DND-41 (cell line): ENCODE measurements around the gene TMEM186.
"Not testable (repeated sequence)": the region's sequence is repeated elsewhere in the genome, so short reads cannot be mapped to it uniquely, and the experiment has no call there.

ENCODE experiments used
- ATAC-seq: fragments of 200-7000 bp; cut with Tn5 transposase; 3 replicates; pipeline ENCODE4 v1.9.1; 2021; ENCODE audit warnings: low read depth; ENCODE audit not compliant: insufficient read depth
- DNase-seq: peaks from one replicate; pipeline ENCODE4 v3.0.0-alpha.2; 2020
- H2AFZ ChIP-seq: 2 replicates; pipeline ENCODE4 v1.6.0; 2012; ENCODE audit warnings: low read depth, low read length
- H3K27ac ChIP-seq: 2 replicates; pipeline ENCODE4 v1.5.1; 2012; ENCODE audit warnings: low read length, inconsistent platforms
- H3K27me3 ChIP-seq: fragments of 200-600 bp; sonication (generic); 2 replicates; pipeline ENCODE4 v1.6.0; 2012; ENCODE audit warnings: low read length, mild to moderate bottlenecking, inconsistent platforms; ENCODE audit not compliant: insufficient read depth, poor library complexity
- H3K36me3 ChIP-seq: 2 replicates; pipeline ENCODE4 v1.5.1; 2012; ENCODE audit warnings: low read length, inconsistent platforms; ENCODE audit not compliant: insufficient read depth
- H3K4me1 ChIP-seq: 2 replicates; pipeline ENCODE4 v1.5.1; 2012; ENCODE audit warnings: mild to moderate bottlenecking, low read length; ENCODE audit not compliant: insufficient read depth
- H3K4me2 ChIP-seq: 2 replicates; pipeline ENCODE4 v1.6.0; 2012; ENCODE audit warnings: mild to moderate bottlenecking, moderate library complexity, low read length, inconsistent platforms; ENCODE audit not compliant: insufficient read depth
- H3K4me3 ChIP-seq, 2 experiments: fragments of 200-600 bp in 1 of 2; shearing (Covaris generic) in 1 of 2; 2 replicates each; pipeline ENCODE4 v1.5.1; 2012 to 2016; ENCODE audit warnings: inconsistent platforms in 2 of 2, low read length in 2 of 2, mild to moderate bottlenecking in 2 of 2, low read depth in 1 of 2, moderate library complexity in 1 of 2
- H3K79me2 ChIP-seq: 2 replicates; pipeline ENCODE4 v1.6.0; 2012; ENCODE audit warnings: low read length, inconsistent platforms; ENCODE audit not compliant: insufficient read depth
- H3K9ac ChIP-seq: 2 replicates; pipeline ENCODE4 v1.6.0; 2012; ENCODE audit warnings: low read depth, mild to moderate bottlenecking, inconsistent platforms, low read length, moderate library complexity
- H3K9me3 ChIP-seq: 2 replicates; pipeline ENCODE4 v1.5.1; 2012; ENCODE audit warnings: low read length, moderate library complexity, mild to moderate bottlenecking, inconsistent platforms; ENCODE audit not compliant: insufficient read depth, severe bottlenecking
- H4K20me1 ChIP-seq: 2 replicates; pipeline ENCODE4 v1.6.0; 2012; ENCODE audit warnings: low read length; ENCODE audit not compliant: insufficient read depth
- EZH2 ChIP-seq: IDR thresholded peaks from 3 replicates; pipeline ENCODE4 v1.6.1; 2012; ENCODE audit warnings: borderline replicate concordance, low read depth, mild to moderate bottlenecking, moderate library complexity, low read length, inconsistent platforms; ENCODE audit not compliant: severe bottlenecking
- TF ChIP-seq, protein P1 (sequence below): IDR thresholded peaks from 2 replicates; pipeline ENCODE4 v1.5.1; 2012; ENCODE audit warnings: borderline replicate concordance, low read length, moderate library complexity, mild to moderate bottlenecking; ENCODE audit not compliant: poor library complexity, severe bottlenecking; ENCODE audit errors: extremely low read depth

The TMEM186 gene

DNA sequence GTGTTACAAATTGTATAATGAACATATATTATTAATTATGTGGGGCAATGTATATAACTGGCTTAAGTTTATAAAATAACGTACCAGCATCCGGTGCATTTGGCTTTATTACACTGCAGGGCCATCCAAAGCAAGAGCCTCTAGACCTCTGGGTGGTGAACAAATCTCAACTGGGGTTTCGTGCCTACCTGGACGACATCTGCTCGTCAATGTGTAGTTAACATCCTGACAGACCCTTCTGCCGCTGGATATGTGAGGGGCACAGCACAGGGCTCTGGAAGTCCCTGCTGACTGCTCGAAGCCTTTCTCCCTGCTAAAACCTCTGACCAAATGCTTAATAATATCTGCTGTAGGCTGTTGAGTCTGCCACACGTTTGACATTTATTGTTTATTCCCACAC lies 2.3 kb downstream of the TMEM186 start:
- no peak overlapping the region for H2AFZ ChIP-seq
- H3K9me3 ChIP-seq, result no peaks in the 10 kb centered on the region
- peak overlapping the region; percentile 95 for H3K27ac ChIP-seq
- H3K9ac ChIP-seq, result peak overlapping the region; percentile 81
- peaks cover 15% of the 10 kb centered on the region for H3K36me3 ChIP-seq
- peaks cover 92% of the 10 kb centered on the region for H3K79me2 ChIP-seq
- TF ChIP-seq EZH2, result no peak
- TF ChIP-seq, protein P1, sequence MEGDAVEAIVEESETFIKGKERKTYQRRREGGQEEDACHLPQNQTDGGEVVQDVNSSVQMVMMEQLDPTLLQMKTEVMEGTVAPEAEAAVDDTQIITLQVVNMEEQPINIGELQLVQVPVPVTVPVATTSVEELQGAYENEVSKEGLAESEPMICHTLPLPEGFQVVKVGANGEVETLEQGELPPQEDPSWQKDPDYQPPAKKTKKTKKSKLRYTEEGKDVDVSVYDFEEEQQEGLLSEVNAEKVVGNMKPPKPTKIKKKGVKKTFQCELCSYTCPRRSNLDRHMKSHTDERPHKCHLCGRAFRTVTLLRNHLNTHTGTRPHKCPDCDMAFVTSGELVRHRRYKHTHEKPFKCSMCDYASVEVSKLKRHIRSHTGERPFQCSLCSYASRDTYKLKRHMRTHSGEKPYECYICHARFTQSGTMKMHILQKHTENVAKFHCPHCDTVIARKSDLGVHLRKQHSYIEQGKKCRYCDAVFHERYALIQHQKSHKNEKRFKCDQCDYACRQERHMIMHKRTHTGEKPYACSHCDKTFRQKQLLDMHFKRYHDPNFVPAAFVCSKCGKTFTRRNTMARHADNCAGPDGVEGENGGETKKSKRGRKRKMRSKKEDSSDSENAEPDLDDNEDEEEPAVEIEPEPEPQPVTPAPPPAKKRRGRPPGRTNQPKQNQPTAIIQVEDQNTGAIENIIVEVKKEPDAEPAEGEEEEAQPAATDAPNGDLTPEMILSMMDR, result no peak
- ATAC-seq (no peak), DNase-seq (peak; percentile 43)
- peak overlapping the region; percentile 89 for H3K4me2 ChIP-seq
- H4K20me1 ChIP-seq, result peaks cover 11% of the 10 kb centered on the region; the same call in 1 of the 2 replicates
- H3K4me1 ChIP-seq, result peaks cover 75% of the 10 kb centered on the region
- H3K27me3 ChIP-seq, result no peaks in the 10 kb centered on the region
- H3K4me3 ChIP-seq, result peak overlapping the region; percentile 83 to 90; a peak in 3 of 4 replicates

DNA sequence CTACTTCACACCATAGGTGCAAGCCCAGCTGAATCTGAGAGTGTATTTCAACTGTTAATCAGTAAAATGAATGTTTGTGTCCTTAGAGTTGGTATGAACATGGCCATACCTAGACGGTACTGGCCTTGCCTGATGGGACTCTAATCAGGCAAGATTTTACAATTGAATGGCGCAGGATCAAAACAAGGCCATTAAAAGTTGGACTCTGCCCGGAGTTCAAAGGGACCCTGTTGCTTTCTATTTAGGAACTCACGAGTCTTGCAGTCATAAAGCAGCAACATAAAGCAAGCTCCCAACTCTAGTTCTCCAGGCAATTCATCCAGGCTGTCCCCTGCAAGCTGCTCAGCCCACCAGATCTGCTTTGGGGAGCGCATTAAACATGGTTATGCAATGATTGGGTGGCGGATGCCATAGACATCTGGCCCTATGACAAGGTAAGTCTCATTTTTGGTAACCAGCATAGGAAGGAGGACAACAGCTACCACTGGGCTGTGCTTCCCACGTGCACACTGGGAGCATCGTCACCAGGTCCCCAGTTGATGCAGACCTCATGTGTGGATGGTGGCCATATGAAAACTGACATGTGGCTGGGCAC lies 8.8 kb downstream of the TMEM186 start:
- no peaks in the 10 kb centered on the region for H3K9me3 ChIP-seq
- DNase-seq, result no peak
- TF ChIP-seq, protein P1, result no peak
- TF ChIP-seq EZH2, result no peak
- H3K9ac ChIP-seq, result no peak overlapping the region; the same call in 1 of the 2 replicates
- H3K4me2 ChIP-seq, result no peak overlapping the region
- H3K79me2 ChIP-seq, result peaks cover 30% of the 10 kb centered on the region
- no peak overlapping the region for H2AFZ ChIP-seq
- no peak for ATAC-seq
- H4K20me1 ChIP-seq, result no peaks in the 10 kb centered on the region
- H3K36me3 ChIP-seq, result peaks cover 4% of the 10 kb centered on the region; the same call in 1 of the 2 replicates
- no peak overlapping the region for H3K4me3 ChIP-seq
- H3K27ac ChIP-seq, result no peak overlapping the region
- peaks cover 24% of the 10 kb centered on the region for H3K4me1 ChIP-seq
- H3K27me3 ChIP-seq, result no peaks in the 10 kb centered on the region

DNA sequence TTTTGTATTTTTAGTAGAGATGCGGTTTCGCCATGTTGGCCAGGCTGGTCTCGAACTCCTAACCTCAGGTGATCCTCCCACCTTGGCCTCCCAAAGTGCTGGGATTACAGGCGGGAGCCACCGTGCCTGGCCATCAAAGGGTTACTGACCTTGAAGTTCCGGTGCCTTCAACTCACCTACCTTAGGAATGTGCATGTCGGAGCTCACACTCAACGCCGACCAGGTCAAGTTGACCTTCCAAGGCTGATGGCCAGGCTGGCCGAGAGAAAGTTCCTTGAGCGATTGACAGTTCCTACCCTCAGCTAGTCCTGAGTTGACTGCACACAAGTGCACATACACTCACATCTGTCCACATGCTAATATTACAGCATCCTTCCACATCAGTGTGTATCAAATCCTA lies 11.1 kb downstream of the TMEM186 start:
- not testable (repeated sequence) for H2AFZ ChIP-seq, H3K27me3 ChIP-seq, H4K20me1 ChIP-seq, H3K9me3 ChIP-seq, DNase-seq, H3K9ac ChIP-seq, ATAC-seq, H3K4me2 ChIP-seq, H3K4me3 ChIP-seq, H3K36me3 ChIP-seq, H3K4me1 ChIP-seq, H3K27ac ChIP-seq, H3K79me2 ChIP-seq

DNA sequence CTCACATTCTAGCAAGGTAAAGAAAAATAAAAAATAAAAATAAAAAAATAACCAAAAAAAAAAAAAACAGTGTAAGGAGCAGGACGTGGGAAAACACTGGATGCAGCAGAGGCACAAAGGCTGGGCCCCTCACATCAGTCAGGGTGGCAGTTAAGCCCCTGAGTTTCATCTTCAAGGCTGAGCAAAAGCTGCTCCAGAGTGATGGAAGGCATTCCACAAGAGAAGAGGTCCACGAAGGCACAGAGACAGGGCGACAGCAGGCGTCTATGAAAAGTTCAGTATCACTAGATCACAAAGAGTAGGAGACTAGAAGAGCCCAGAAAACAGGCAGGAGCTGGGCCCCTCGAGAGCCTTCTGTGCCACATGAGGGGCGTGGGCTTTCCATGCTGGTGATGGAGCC lies 12.0 kb downstream of the TMEM186 start:
- H3K4me1 ChIP-seq, result no peaks in the 10 kb centered on the region
- no peak for DNase-seq
- H3K27me3 ChIP-seq, result no peaks in the 10 kb centered on the region
- H3K9me3 ChIP-seq, result no peaks in the 10 kb centered on the region
- no peak for ATAC-seq
- no peak for TF ChIP-seq EZH2
- TF ChIP-seq, protein P1, result no peak
- H3K4me2 ChIP-seq, result no peak overlapping the region
- H3K27ac ChIP-seq, result no peak overlapping the region
- H3K9ac ChIP-seq, result no peak overlapping the region
- no peaks in the 10 kb centered on the region for H4K20me1 ChIP-seq
- no peak overlapping the region for H2AFZ ChIP-seq
- peaks cover 4% of the 10 kb centered on the region; the same call in 1 of the 2 replicates for H3K36me3 ChIP-seq
- H3K79me2 ChIP-seq, result no peaks in the 10 kb centered on the region; the same call in 1 of the 2 replicates
- no peak overlapping the region for H3K4me3 ChIP-seq
